ENCODE measurements around the gene PTGER1. TPM values are rescaled to one million over a fixed set of nuclear protein-coding genes. Genes with fewer than 3 reads are reported as not detected.

The PTGER1 gene, protein sequence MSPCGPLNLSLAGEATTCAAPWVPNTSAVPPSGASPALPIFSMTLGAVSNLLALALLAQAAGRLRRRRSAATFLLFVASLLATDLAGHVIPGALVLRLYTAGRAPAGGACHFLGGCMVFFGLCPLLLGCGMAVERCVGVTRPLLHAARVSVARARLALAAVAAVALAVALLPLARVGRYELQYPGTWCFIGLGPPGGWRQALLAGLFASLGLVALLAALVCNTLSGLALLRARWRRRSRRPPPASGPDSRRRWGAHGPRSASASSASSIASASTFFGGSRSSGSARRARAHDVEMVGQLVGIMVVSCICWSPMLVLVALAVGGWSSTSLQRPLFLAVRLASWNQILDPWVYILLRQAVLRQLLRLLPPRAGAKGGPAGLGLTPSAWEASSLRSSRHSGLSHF
- total RNA-seq = under 1 TPM; 0.34 to 0.53 TPM

DNA sequence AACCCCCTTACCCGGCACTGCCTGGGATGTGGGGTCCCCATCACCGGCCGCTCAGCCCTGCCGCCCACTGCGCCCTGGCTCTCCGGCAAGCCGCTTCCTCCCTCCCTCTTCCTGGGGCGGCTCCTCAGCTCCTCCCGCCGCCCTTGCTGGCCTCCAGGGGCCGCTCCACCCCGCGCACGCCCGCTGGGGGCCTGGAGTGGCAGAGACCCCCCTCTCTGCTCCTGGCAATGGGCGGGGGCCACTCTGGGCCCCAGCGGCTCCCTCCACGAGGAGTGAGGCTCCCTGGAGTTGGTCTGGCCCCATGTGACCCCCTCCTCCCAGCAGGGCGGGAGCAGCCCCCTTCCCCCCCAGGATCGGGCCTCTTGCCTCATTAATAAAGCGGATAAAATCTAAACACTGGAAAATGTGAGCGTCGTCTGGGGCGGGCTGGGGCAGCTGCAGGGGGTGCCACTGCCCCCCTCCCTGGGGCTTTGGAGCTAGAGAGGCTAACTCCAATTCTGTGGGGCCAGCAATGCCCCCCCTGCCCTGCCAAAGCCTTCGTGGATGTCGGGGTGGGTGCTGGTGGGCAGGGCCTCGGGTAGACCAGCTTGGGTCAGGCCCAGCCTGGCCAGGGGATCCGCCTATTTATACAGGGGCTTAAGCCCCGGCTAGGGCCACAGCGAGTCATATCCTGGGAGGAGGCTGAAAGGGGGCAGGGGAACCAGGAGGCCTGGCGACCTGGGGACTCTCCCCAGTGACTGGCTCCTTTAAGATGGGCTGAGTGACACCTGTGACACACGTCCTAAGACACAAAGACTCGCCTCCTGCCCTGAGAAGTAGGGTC is at the start of gene PTGER1:
TSS of gene PTGER1 (minus strand) at position 104 of the 823 bp plus-strand sequence. CDS start 1,034 bp downstream, outside the sequence.
- CTCF ChIA-PET = interaction anchor here (1.0 to 2.1 kb wide), 3 partner anchors 11 to 340 kb away, joined by 3 to 8 read pairs (median 5); partner anchors contain the start of gene PKN1
- POLR2A ChIA-PET = no interaction called here

DNA sequence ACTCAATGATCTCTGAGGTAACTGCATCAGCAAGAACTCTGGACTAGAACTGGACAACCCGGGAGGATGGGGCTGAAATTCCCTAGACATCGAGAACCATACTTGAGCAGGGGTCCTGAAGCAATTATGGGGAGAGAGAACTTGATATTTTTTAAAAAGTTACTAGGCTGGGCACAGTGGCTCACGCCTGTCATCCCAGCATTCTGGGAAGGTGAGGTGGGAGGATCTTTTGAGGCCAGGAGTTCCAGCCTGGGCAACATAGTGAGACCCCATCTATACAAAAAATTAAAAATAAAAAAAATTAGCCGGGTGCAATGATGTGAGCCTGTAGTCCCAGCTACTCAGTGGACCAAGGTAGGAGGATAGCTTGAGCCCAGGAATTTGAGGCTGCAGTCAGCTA is 45.4 kb upstream of the PTGER1 start:
- CTCF ChIA-PET = interaction anchor here (7.1 kb wide), 1 partner anchor 14 kb away, joined by 45 read pairs; no protein-coding TSS in a partner anchor
- POLR2A ChIA-PET = interaction anchor here (0.6 kb wide), 1 partner anchor 10 kb away, joined by 3 read pairs; no protein-coding TSS in a partner anchor

DNA sequence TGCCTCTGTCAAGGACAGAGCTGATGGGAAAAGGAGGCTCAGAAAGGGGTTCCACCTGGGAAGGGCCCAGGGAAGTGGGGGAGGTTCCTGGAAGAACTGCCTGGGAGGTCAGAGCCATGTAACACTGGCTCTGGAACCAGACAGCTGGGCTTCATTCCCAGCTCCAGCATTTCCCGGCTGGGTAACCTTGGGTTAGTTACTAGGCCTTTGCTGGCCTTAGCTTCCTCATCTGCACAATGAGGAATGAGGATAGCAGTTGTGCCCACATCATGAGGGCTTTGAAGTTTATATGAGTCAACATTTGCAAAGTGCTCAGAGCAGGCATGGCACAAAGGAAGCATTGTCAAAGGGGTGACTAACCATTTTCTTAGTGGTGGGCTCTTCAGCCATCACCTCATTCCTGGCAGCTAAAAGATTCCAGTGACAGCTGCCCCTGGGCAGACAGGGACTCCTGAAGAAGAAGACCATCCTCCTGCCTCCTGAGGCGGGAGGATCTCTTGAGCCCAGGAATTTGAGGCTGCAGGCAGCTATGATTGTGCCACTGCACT is 44.8 kb upstream of the PTGER1 start:
- POLR2A ChIA-PET = interaction anchor here (0.6 kb wide), 1 partner anchor 10 kb away, joined by 3 read pairs; no protein-coding TSS in a partner anchor

DNA sequence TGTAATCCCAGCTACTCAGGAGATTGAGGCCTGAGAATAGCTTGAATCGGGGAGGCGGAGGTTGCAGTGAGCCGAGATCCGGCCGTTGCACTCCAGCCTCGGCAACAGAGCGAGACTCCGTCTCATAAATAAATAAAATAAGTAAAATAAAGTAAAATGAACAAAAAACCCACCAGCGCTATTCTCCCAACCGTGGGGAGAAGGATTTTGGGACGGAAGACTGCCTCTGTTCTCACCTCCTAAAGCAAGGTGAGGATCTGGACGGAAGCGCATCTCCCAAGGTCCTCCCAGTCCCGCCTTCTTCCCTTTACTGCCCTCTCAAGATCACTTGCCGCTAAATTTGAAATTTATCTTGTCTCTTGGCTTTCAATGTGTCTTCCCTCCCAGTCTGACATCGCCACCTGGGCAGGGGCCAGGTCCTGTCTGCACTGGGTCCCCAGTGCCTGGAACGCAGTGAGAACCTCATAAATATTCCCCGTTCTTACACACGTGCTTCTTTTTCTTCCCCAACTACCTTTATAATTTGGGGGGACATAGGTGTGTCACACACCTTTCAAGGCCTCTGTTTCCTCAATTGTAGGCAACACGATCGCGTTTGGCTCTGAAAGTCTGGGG is 44.2 kb upstream of the PTGER1 start:
- ChIA-PET CTCF (interaction anchor here (0.6 to 7.1 kb wide), 2 partner anchors 13 to 15 kb away, joined by 5 to 45 read pairs; no protein-coding TSS in a partner anchor), POLR2A (interaction anchor here (0.6 kb wide), 1 partner anchor 23 kb away, joined by 4 read pairs; no protein-coding TSS in a partner anchor)

More for the DNA sequence above, 44.8 kb upstream of the PTGER1 start:
- CTCF ChIA-PET = interaction anchor here (0.6 to 7.1 kb wide), 2 partner anchors 14 kb away, joined by 5 to 45 read pairs; no protein-coding TSS in a partner anchor

DNA sequence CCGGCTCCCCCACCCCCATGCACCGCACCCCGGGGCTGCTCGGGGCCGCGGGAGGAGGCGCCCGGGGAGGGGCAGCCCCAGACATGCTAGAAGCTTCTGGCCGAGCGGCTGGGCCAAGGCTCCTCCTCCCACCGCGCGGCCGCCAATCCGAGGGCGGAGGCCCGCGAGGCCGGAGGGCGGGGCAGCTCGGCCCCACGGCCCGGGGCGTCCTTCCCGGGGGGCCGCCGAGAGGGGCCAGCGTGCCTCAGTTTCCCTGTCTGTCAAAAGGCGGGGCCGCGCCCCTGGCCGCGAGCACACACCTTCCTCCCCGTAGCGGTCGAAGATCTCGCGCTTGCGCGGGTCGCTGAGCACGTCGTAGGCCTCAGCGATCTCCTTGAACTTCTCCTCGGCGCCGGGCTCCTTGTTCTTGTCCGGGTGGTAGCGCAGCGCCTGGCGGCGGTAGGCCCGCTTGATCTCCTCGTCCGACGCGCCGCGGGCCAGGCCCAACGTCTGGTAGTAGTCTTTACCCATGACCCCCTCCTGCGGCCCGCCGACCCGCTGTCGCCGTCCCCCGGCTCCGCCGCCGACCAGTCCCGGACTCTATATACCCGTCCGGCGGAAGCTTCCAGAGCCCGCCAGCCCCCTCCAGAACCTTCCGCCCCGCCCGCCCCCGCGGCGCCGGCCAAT is 42.8 kb upstream of the PTGER1 start, which contains the start of gene DNAJB1:
TSS of gene DNAJB1 (minus strand) at position 558 of the 666 bp plus-strand sequence. CDS start at position 510, 48 bp downstream.
- ChIA-PET CTCF (interaction anchor here (0.6 to 7.1 kb wide), 3 partner anchors 12 to 382 kb away, joined by 3 to 45 read pairs (median 7); no protein-coding TSS in a partner anchor), POLR2A (interaction anchor here (0.5 to 1.9 kb wide), 10 partner anchors 10 to 681 kb away, joined by 3 to 15 read pairs (median 4); partner anchors contain the start of genes GIPC1 and TECR)

DNA sequence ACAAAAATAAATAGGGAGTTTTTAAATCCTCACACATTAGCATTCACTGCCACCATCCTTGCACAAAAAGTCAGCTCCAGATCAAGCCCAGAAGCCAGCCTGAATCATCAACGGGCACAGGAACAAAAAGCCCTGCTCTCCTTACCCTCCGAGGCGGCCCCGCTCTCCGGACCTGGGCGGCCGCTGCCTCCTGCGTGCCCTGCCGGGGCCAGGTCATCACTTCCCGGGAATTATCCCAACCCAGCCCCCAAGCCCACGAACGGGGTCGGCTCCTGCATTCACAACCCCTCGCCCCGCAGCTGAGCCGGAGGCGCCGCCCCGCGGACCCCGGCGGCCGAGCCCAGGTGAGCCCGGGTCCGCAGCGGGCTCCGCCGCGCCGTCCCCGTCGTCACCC is 42.3 kb upstream of the PTGER1 start:
- POLR2A ChIA-PET = interaction anchor here (0.7 to 1.9 kb wide), 5 partner anchors 11 to 680 kb away, joined by 3 to 15 read pairs (median 5); partner anchors contain the start of gene GIPC1
- CTCF ChIA-PET = interaction anchor here (0.7 to 7.1 kb wide), 3 partner anchors 11 to 68 kb away, joined by 3 to 45 read pairs (median 7); no protein-coding TSS in a partner anchor

DNA sequence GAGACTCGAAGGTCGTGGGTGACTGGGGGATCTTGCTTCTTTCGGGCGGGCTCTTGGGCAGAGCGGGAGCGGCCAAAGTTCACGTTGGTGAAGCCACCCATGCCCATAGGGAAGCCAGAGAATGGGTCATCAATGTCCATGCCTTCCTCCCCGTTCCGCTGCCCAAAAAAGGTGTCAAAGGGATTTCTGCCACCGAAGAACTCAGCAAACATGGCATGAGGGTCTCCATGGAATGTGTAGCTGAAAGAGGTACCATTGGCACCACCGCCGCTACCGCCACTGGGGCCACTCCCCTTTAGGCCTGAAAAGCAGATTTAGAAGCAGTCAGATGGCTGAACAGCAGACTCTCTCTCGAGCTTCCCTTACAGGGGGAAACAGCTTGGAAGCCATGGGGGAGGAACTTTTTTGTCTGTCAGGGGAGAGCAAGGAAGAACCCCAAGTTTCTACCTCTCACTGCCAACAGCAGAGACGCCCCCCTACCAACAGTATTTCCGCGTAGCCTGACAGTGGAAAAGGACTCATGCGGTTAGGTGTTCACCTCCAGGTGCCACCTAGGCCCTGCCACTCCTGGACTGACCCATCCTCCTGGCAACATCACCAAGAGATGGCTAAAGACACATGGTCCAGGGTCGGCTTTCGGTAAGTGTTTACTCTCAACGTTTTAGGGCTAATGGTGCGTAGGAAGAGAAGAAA is 41.7 kb upstream of the PTGER1 start:
- ChIA-PET POLR2A (interaction anchor here (0.7 to 1.9 kb wide), 3 partner anchors 10 to 680 kb away, joined by 5 to 15 read pairs (median 5); partner anchors contain the start of gene GIPC1), CTCF (interaction anchor here (0.5 to 7.1 kb wide), 4 partner anchors 11 to 756 kb away, joined by 3 to 45 read pairs (median 6); no protein-coding TSS in a partner anchor)

DNA sequence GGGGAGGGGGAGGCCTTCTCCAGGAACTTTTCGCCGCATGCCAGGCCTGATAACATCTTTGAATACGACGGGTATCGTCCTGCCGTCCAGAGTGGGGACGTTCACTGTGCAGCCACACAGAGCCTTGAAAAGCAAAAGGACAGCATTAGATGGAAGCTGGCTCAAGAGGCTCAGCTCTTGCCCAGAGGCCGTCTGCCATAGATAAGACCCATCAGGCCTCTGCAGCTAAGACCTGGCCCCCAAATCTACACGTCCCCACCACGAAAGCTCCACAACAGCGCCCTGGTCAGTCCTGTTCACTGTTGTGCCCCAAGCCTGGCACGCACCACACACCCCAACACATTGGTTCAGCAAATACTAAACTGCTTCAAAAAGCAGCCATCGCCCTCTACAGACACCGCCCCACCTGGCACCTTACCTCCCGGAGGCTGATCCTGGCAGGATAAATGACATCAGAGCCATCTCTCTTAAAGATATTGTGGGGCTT is 40.9 kb upstream of the PTGER1 start:
- ChIA-PET POLR2A (interaction anchor here (1.9 kb wide), 1 partner anchor 19 kb away, joined by 15 read pairs; the partner anchor contains the start of gene GIPC1), CTCF (interaction anchor here (0.5 to 7.1 kb wide), 3 partner anchors 10 to 755 kb away, joined by 5 to 45 read pairs (median 7); no protein-coding TSS in a partner anchor)

DNA sequence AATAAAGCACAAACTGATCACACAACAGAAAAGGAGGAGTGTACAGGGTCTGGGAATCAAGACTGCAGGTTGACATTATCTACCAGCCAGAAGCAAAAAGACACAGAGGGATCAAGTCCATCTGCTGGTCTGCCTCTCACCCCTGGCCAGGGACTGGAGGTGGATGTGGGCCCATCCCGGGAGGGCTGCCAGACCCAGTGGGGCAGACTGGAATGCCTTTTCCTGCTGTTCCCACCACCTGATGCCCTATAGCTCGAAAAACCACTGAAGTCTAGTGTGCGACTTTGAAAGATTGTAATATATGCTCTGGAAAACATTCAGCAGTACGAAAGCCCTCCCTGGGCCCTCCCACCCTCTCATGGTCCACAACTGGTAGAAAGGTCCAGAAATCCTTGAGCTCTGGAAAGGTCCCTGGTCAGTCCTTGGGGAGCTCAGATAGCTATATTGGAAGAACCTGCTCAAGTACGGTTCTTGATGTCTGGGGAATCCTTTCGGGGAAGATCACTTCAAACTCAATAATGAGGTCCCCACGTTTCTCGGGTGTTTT is 40.4 kb upstream of the PTGER1 start:
- CTCF ChIA-PET = interaction anchor here (2.3 to 7.1 kb wide), 2 partner anchors 9 to 44 kb away, joined by 7 to 45 read pairs; no protein-coding TSS in a partner anchor

DNA sequence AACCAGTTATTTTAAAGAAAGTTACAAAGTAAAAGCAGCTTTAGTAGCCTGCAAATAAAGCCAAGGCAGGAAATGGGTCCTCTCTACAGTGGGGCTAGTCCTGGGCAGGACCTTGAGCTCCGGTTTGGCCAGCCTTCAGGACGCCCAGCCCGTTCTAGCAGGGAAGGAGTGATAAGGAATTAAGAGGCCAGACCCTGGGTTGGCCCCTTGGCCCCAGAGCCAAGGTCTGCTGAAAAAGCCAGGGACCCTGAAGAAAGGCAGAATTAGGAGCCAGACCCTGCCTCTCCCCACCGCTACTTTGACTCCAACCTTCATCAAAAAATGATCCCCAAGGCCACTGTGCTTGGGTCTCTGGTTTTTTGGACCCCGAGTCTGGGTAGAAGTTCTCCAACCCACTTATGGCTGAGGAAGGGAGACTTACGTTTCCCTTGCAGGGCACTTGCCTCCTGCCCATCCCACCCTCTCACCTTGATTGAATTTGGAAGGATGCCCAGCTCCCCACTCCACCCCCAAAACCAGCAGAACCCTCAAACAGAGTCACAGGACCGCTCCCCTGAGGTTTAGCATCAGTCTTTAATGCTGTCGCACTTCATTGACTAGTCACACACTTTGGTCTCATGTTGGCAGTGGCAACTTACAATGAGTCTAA is 39.2 kb upstream of the PTGER1 start:
- ChIA-PET POLR2A (no interaction called here), CTCF (interaction anchor here (1.0 to 7.1 kb wide), 3 partner anchors 8 to 42 kb away, joined by 3 to 45 read pairs (median 4); no protein-coding TSS in a partner anchor)

More for the DNA sequence above, 40.4 kb upstream of the PTGER1 start:
- POLR2A ChIA-PET = no interaction called here

DNA sequence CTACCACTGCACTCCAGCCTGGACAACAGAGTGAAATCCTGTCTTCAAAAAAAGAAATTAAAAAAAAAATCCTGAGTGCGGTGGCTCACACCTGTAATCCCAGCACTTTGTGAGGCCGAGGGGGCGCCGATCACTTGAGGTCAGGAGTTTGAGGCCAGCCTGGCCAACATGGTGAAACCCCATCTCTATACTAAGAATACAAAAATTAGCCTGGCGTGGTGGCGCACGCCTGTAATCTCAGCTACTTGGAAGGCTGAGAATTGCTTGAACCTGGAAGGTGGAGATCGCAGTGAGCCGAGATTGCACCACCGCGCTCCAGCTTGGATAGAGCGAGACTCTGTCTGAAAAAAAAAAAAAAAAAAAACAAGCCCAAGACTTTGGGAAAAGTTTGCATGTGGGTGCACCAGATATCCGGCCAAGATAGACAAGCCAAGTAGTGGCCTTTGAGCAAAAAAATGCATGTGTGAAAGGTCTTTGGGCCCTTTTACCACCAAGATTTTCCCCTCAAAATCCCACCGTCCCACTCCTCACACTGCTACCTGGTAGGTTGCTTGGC is 37.3 kb upstream of the PTGER1 start:
- ChIA-PET CTCF (interaction anchor here (0.6 to 1.8 kb wide), 4 partner anchors 14 to 228 kb away, joined by 3 to 6 read pairs (median 4); no protein-coding TSS in a partner anchor), POLR2A (interaction anchor here (0.7 kb wide), 1 partner anchor 17 kb away, joined by 6 read pairs; no protein-coding TSS in a partner anchor)

DNA sequence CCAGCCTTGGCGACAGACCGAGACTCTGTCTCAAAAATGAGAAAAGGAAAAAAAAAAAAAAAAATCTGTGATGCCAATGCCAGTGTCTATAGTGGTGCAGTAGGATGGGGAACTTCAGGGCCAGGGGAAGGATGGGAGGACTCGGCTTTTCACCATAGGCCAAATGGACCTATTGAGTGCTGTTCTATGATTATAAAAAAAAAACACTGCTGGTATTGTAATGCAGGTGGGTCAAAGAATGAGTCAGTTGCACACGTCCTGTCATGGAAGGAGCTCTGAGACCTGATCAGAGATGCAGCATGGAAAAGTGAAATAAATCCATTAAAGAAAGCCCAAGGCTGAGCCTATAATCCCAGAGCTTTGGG is 36.1 kb upstream of the PTGER1 start:
- ChIA-PET POLR2A (no interaction called here), CTCF (interaction anchor here (1.8 kb wide), 1 partner anchor 13 kb away, joined by 6 read pairs; no protein-coding TSS in a partner anchor)

DNA sequence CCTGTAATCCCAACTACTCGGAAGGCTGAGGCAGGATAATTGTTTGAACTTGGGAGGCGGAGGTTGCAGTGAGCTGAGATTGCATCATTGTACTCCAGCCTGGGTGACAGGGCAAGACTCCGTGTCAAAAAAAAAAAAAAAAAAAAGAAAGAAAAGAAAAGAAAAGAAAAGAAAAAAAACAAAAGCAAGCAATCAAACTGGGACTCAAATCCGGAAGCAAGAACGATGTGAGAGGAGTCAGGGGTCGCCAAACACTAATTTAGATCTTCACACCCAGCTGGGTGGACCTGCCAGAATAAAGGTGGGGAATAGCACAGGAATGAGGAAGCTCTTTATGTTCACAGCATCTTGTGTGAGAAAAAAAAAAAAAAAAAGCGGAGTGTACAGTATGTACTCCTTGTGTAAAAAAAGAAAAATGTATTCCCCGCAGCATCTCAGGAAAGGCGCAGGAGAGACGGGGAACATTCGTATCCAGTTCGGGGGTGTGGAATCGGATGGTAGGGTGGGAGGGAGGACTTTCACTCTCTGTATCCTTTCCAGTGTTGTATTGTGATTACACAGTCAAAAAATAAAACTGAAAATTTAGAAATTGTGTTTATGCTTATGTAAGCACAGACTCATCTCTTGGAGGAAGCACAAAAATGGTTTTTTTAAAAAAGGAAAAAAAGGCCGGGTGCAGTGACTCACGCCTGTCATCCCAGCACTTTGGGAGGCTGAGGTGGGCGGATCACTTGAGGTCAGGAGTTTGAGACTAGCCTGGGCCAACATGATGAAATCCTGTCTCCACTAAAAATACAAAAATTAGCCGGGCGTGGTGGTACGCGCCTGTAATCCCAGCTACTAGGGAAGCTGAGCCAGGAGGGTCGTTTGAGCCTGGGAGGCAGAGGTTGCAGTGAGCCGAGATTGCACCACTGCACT is 35.4 kb upstream of the PTGER1 start:
- POLR2A ChIA-PET = interaction anchor here (0.6 kb wide), 1 partner anchor 9 kb away, joined by 3 read pairs; no protein-coding TSS in a partner anchor
- CTCF ChIA-PET = interaction anchor here (0.7 to 1.6 kb wide), 4 partner anchors 13 to 351 kb away, joined by 3 to 4 read pairs (median 4); no protein-coding TSS in a partner anchor

All from activated CD8-positive, alpha-beta memory T cell treated with anti-CD3 and anti-CD28 coated beads for 36 hours (primary cell).